Hepatocyte (in vitro differentiated cells): ENCODE data around the gene COX20. TPM values are rescaled to one million over a fixed set of nuclear protein-coding genes. Genes with fewer than 3 reads are reported as not detected.

Source experiments
- DNase-seq: peaks from one replicate; pipeline ENCODE4 v3.0.0-alpha.2; 2016; ENCODE audit warnings: low spot score
- H2AFZ ChIP-seq: fragments of 200-600 bp; sonication (generic); 2 replicates; pipeline ENCODE4 v1.6.0; 2016; ENCODE audit warnings: antibody characterized with exemption, mild to moderate bottlenecking
- H3K27ac ChIP-seq: fragments of 200-600 bp; sonication (generic); 2 replicates; pipeline ENCODE4 v1.5.1; 2016; ENCODE audit warnings: mild to moderate bottlenecking
- H3K27me3 ChIP-seq: fragments of 200-600 bp; sonication (generic); 2 replicates; pipeline ENCODE4 v1.6.1; 2016
- H3K36me3 ChIP-seq: fragments of 200-600 bp; sonication (generic); replicated peaks from 2 replicates; pipeline ENCODE4 v1.5.1; 2016; ENCODE audit warnings: low read depth; ENCODE audit not compliant: insufficient read depth
- H3K4me1 ChIP-seq: fragments of 200-600 bp; sonication (generic); 2 replicates; pipeline ENCODE4 v1.5.1; 2016; ENCODE audit warnings: mild to moderate bottlenecking, moderate library complexity; ENCODE audit not compliant: insufficient read depth
- H3K4me2 ChIP-seq: fragments of 200-600 bp; sonication (generic); 2 replicates; pipeline ENCODE4 v1.6.0; 2016
- H3K4me3 ChIP-seq: fragments of 200-600 bp; sonication (generic); 2 replicates; pipeline ENCODE4 v1.5.1; 2016; ENCODE audit warnings: mild to moderate bottlenecking
- H3K79me2 ChIP-seq: fragments of 200-600 bp; sonication (generic); 2 replicates; pipeline ENCODE4 v1.6.0; 2017; ENCODE audit warnings: mild to moderate bottlenecking
- H3K9me2 ChIP-seq: fragments of 200-600 bp; sonication (generic); replicated peaks from 2 replicates; pipeline ENCODE4 v1.6.0; 2017; ENCODE audit warnings: mild to moderate bottlenecking; ENCODE audit not compliant: insufficient read depth
- H3K9me3 ChIP-seq: fragments of 200-600 bp; sonication (generic); 2 replicates; pipeline ENCODE4 v1.5.1; 2016; ENCODE audit warnings: low read depth, mild to moderate bottlenecking
- H4K20me1 ChIP-seq: fragments of 200-600 bp; sonication (generic); 2 replicates; pipeline ENCODE4 v1.6.0; 2016; ENCODE audit warnings: mild to moderate bottlenecking; ENCODE audit not compliant: insufficient read depth, poor library complexity, severe bottlenecking
- EZH2 ChIP-seq: fragments of 200-600 bp; sonication (generic); IDR thresholded peaks from 2 replicates; pipeline ENCODE4 v1.6.1; 2016; ENCODE audit warnings: antibody characterized with exemption, mild to moderate bottlenecking, borderline replicate concordance
- EZH2phosphoT487 ChIP-seq: fragments of 200-600 bp; sonication (generic); IDR thresholded peaks from one replicate; pipeline ENCODE4 v1.6.1; 2018; ENCODE audit warnings: antibody characterized with exemption, mild to moderate bottlenecking, low read depth, moderate library complexity; ENCODE audit not compliant: unreplicated experiment, severe bottlenecking
- WGBS: methylation state at CpG from one replicate; pipeline ENCODE4 v1.1.6; 2016; ENCODE audit warnings: low lambda C conversion rate; ENCODE audit errors: missing lambda C conversion rate; 5-methylcytosine and 5-hydroxymethylcytosine counted together
- polyA plus RNA-seq: library from polyadenylated mRNA; unstranded; fragments of >200 nt; fragmentation: Nextera tagmentation; extraction: Ambion mirVana; gene quantifications from 2 replicates; pipeline ENCODE4 v1.2.1, GENCODE V29; 2016
- total RNA-seq: library from RNA; depleted of rRNA; stranded (reverse); fragments of >200 nt; gene quantifications from 2 replicates; pipeline ENCODE4 v1.2.3, GENCODE V29; 2014
- TF ChIP-seq, protein P1 (sequence below): fragments of 200-600 bp; sonication (generic); IDR thresholded peaks from 2 replicates; pipeline ENCODE4 v1.5.1; 2016; ENCODE audit warnings: antibody characterized with exemption, mild to moderate bottlenecking; ENCODE audit not compliant: poor library complexity

The COX20 gene
- total and polyA plus RNA-seq, 2 experiments from 2014 or later: 32.0 to 61.9 TPM

DNA sequence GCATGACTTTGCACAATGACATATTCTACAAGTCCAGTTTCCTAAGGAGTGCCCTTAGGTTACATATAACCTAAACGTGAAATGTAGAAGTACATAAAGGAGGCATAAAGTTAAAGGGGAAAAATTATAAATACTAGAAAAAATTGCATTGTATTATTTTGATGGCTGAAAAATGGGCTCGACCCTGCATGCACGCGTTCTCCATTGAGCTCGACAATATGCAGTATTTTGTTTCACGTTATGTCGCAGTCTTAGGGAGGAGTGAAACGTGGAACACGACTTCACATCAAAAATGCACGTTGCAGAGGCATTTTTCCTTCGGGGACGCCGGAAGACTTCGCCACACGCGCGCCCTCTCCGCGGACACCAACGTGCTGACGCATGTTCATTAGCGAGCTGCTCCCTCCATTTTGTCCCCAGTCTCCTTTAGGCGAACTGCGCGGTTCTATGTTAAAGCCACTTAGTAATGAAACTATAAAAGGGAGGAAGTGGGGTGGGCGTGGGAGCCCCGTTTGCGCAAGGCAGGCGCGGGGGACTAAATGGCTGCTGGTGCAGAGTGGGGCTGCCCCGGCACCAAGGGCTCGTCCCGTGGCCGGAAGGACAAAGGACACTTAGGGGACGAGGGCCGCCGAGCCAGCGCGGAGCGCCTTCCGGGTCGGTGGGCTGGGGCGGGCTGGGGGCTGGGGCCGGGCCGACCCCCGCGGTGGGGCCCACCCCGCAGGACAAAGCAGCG, 749 bp upstream of the COX20 start:
- peak overlapping the region; percentile 99 for H3K27ac ChIP-seq
- no peak for DNase-seq
- peak overlapping the region; percentile 52 for H3K4me3 ChIP-seq
- H3K9me2 ChIP-seq: no peaks in the 10 kb centered on the region
- no peaks in the 10 kb centered on the region for H3K9me3 ChIP-seq
- H3K4me1 ChIP-seq: peaks cover 11% of the 10 kb centered on the region
- H3K27me3 ChIP-seq: no peaks in the 10 kb centered on the region
- peak overlapping the region; percentile 35 for H2AFZ ChIP-seq
- H3K79me2 ChIP-seq: peaks cover 40% of the 10 kb centered on the region
- H3K36me3 ChIP-seq: no peaks in the 10 kb centered on the region
- WGBS: 2% methylated on average over 31 of the region's 49 CpGs
- peak overlapping the region; percentile 82 for H3K4me2 ChIP-seq
- H4K20me1 ChIP-seq: peaks cover 2% of the 10 kb centered on the region
- TF ChIP-seq, protein P1, sequence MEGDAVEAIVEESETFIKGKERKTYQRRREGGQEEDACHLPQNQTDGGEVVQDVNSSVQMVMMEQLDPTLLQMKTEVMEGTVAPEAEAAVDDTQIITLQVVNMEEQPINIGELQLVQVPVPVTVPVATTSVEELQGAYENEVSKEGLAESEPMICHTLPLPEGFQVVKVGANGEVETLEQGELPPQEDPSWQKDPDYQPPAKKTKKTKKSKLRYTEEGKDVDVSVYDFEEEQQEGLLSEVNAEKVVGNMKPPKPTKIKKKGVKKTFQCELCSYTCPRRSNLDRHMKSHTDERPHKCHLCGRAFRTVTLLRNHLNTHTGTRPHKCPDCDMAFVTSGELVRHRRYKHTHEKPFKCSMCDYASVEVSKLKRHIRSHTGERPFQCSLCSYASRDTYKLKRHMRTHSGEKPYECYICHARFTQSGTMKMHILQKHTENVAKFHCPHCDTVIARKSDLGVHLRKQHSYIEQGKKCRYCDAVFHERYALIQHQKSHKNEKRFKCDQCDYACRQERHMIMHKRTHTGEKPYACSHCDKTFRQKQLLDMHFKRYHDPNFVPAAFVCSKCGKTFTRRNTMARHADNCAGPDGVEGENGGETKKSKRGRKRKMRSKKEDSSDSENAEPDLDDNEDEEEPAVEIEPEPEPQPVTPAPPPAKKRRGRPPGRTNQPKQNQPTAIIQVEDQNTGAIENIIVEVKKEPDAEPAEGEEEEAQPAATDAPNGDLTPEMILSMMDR: no peak
- TF ChIP-seq EZH2phosphoT487: no peak
- TF ChIP-seq EZH2: no peak

DNA sequence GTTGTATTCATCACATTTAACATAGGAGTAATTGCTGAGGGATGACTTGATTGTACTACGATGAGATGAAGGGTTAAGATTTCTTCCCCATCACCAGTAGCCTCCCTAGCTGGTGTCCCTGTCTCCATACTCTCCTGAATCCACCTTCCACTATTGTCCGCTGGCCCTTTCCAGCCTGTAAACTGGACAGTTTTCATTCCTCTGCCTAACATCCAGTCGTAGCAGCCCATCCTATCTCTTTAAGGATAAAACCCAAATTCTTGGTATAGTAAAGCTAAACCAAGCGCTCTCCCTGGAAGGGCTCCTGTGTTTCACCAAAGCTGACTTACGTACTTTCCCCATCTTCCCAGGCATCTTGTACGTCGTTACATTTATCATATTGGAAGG, 670 bp downstream of the COX20 start:
- peaks cover 11% of the 10 kb centered on the region for H3K4me1 ChIP-seq
- H3K9me2 ChIP-seq: no peaks in the 10 kb centered on the region
- H3K27ac ChIP-seq: peak overlapping the region; percentile 99
- 2% methylated on average over 7 of the region's 7 CpGs for WGBS
- H2AFZ ChIP-seq: peak overlapping the region; percentile 39
- H3K4me3 ChIP-seq: peak overlapping the region; percentile 52
- H4K20me1 ChIP-seq: peaks cover 3% of the 10 kb centered on the region
- no peak for TF ChIP-seq EZH2phosphoT487
- TF ChIP-seq EZH2: no peak
- TF ChIP-seq, protein P1: no peak
- DNase-seq: peak; percentile 30
- no peaks in the 10 kb centered on the region for H3K9me3 ChIP-seq
- H3K4me2 ChIP-seq: peak overlapping the region; percentile 82
- peaks cover 53% of the 10 kb centered on the region for H3K79me2 ChIP-seq
- H3K36me3 ChIP-seq: no peaks in the 10 kb centered on the region
- no peaks in the 10 kb centered on the region for H3K27me3 ChIP-seq

DNA sequence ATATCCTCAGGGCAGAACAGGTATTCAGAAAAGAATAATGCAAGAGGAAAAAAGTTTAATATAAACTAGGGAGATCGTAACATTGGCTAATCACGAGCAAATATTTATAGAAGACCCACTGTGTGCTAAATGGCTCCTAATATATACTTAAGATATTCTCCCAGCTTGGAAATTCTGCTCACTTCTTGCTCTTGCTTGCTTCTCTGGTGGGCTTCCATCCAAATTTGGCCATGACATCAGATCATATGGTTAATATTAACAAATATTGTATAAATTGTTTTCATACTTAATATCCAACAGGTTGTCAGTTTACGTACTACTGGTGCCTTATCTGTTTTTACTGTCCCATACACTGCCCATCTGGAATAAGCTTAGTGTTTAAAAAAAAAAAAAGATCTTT, 1.1 kb downstream of the COX20 start:
- Histone ChIP-seq H3K4me2 (peak overlapping the region; percentile 82), H2AFZ (no peak overlapping the region), H3K27me3 (no peaks in the 10 kb centered on the region), H3K79me2 (peaks cover 53% of the 10 kb centered on the region), H3K4me3 (peak overlapping the region; percentile 52), H3K9me2 (no peaks in the 10 kb centered on the region), H3K9me3 (no peaks in the 10 kb centered on the region), H3K4me1 (peaks cover 15% of the 10 kb centered on the region), H4K20me1 (peaks cover 3% of the 10 kb centered on the region), H3K36me3 (no peaks in the 10 kb centered on the region), H3K27ac (peak overlapping the region; percentile 99)
- TF ChIP-seq, protein P1: no peak
- TF ChIP-seq EZH2 (no peak), EZH2phosphoT487 (no peak)
- DNase-seq: no peak
- 9% methylated on average over 3 of the region's 3 CpGs for WGBS
